Activated B cell treated with CpG ODN at 0.5 μM for 24 hours (primary cell): ENCODE data around the gene PM20D2. TPM values are rescaled to one million over a fixed set of nuclear protein-coding genes. Genes with fewer than 3 reads are reported as not detected.

Experiments used
- ATAC-seq: fragments of 200-7000 bp; cut with Tn5 transposase; one replicate; pipeline ENCODE4 v1.10.0; 2021; ENCODE audit warnings: low read depth, mild to moderate bottlenecking, moderate library complexity
- CTCF ChIA-PET: fragments of 350-600 bp; sonication (Branson Sonifier 250); formaldehyde crosslinking; loops from one replicate; lab custom pipeline; 2021; ENCODE audit warnings: antibody characterized with exemption; lab: Charles Lee
- POLR2A ChIA-PET: fragments of 350-600 bp; sonication (Branson Sonifier 250); formaldehyde crosslinking; loops from one replicate; lab custom pipeline; 2021; ENCODE audit warnings: antibody characterized with exemption; lab: Charles Lee
- DNase-seq: peaks from one replicate; pipeline ENCODE4 v3.0.0; 2022
- H3K27ac Mint-ChIP-seq: one replicate; pipeline ENCODE4 v1.8.0; 2020; ENCODE audit warnings: mixed read lengths
- H3K27me3 Mint-ChIP-seq: one replicate; pipeline ENCODE4 v1.8.0; 2021; ENCODE audit warnings: mixed read lengths
- H3K36me3 Mint-ChIP-seq: one replicate; pipeline ENCODE4 v1.8.0; 2021; ENCODE audit warnings: low read depth, mixed read lengths
- H3K4me1 Mint-ChIP-seq: one replicate; pipeline ENCODE4 v1.8.0; 2021; ENCODE audit warnings: mixed read lengths
- H3K4me3 Mint-ChIP-seq: one replicate; pipeline ENCODE4 v1.8.0; 2020; ENCODE audit warnings: mild to moderate bottlenecking, mixed read lengths
- H3K9me3 Mint-ChIP-seq: one replicate; pipeline ENCODE4 v1.8.0; 2020; ENCODE audit warnings: mixed read lengths
- CTCF ChIP-seq: fragments of 200-600 bp; IDR thresholded peaks from one replicate; pipeline ENCODE4 v1.8.0; 2022; ENCODE audit warnings: antibody characterized with exemption, mild to moderate bottlenecking
- intact Hi-C: fragments of 100-400 bp; cut with micrococcal nuclease; formaldehyde crosslinking; loops from one replicate; pipeline ENCODE4 v1.15.1; 2024
- total RNA-seq: library from RNA; stranded (reverse); gene quantifications from 2 replicates; pipeline ENCODE4 v1.2.3, GENCODE V29; 2022

PM20D2 gene
- total RNA-seq, 1 donor from 2014 or later: 11.6 TPM

- Mint-ChIP-seq H3K4me3 (no peak overlapping the region), H3K36me3 (no peaks in the 10 kb centered on the region), H3K27me3 (peaks cover 9% of the 10 kb centered on the region), H3K4me1 (no peaks in the 10 kb centered on the region), H3K27ac (no peak overlapping the region), H3K9me3 (peaks cover 18% of the 10 kb centered on the region)
- CTCF ChIA-PET: no interaction called here
- intact Hi-C loops: no loop called here
- no peak for TF ChIP-seq CTCF
- POLR2A ChIA-PET: no interaction called here
- no peak for ATAC-seq
- DNase-seq: no peak
Measured at GRCh38 chr6:89198235-89198634, 52.4 kb downstream of the PM20D2 start.

DNA sequence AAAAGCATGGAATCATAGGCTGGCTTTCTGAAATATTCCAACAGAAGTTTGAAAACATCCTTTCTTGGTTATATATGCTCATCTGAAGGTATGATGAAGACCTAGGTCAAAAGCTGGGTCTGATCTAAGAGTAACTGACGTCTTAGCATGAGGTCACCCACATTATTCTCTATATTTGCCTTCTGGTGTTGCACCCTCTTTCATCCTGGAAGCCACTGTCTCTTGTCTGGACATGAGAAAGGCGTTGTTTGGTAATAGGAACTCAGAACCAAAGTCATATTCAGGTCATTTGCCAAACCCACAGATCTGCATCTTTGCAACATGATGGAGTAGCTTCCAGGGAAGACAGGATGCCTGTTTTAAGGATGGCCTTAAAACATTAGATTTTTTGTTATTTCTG lies 53.7 kb downstream of the PM20D2 start:
- CTCF ChIA-PET: no interaction called here
- Mint-ChIP-seq H3K4me1 (no peaks in the 10 kb centered on the region), H3K36me3 (no peaks in the 10 kb centered on the region), H3K27ac (no peak overlapping the region), H3K4me3 (no peak overlapping the region), H3K27me3 (peaks cover 9% of the 10 kb centered on the region), H3K9me3 (peaks cover 11% of the 10 kb centered on the region)
- intact Hi-C loops: no loop called here
- no peak for DNase-seq
- POLR2A ChIA-PET: no interaction called here
- no peak for TF ChIP-seq CTCF
- ATAC-seq: no peak

GRCh38 chr6:89200706-89201215 lies 54.9 kb downstream of the PM20D2 start:
- Mint-ChIP-seq H3K36me3 (no peaks in the 10 kb centered on the region), H3K4me3 (no peak overlapping the region), H3K27me3 (peaks cover 9% of the 10 kb centered on the region), H3K4me1 (no peaks in the 10 kb centered on the region), H3K9me3 (peaks cover 4% of the 10 kb centered on the region), H3K27ac (no peak overlapping the region)
- POLR2A ChIA-PET: no interaction called here
- no peak for TF ChIP-seq CTCF
- ATAC-seq: no peak
- CTCF ChIA-PET: no interaction called here
- DNase-seq: no peak
- intact Hi-C loops: no loop called here

- no peaks in the 10 kb centered on the region for H3K9me3 Mint-ChIP-seq
- H3K27me3 Mint-ChIP-seq: peaks cover 7% of the 10 kb centered on the region
- no peak overlapping the region for H3K4me3 Mint-ChIP-seq
- no peak overlapping the region for H3K27ac Mint-ChIP-seq
- ChIA-PET CTCF (no interaction called here), POLR2A (no interaction called here)
- ATAC-seq: no peak
- H3K4me1 Mint-ChIP-seq: no peaks in the 10 kb centered on the region
- H3K36me3 Mint-ChIP-seq: no peaks in the 10 kb centered on the region
- TF ChIP-seq CTCF: no peak
- intact Hi-C loops: no loop called here
- DNase-seq: no peak
Measured at GRCh38 chr6:89204096-89204495, 58.2 kb downstream of the PM20D2 start.

GRCh38 chr6:89205819-89206218 lies 60.0 kb downstream of the PM20D2 start:
- no peak for ATAC-seq
- H3K27ac Mint-ChIP-seq: no peak overlapping the region
- POLR2A ChIA-PET: no interaction called here

More at GRCh38 chr6:89205819-89206218, 60.0 kb downstream of the PM20D2 start:
- Mint-ChIP-seq H3K27me3 (peaks cover under 1% of the 10 kb centered on the region), H3K4me3 (no peak overlapping the region), H3K9me3 (no peaks in the 10 kb centered on the region), H3K4me1 (no peaks in the 10 kb centered on the region), H3K36me3 (no peaks in the 10 kb centered on the region)
- CTCF ChIA-PET: no interaction called here
- intact Hi-C loops: no loop called here
- no peak for DNase-seq
- TF ChIP-seq CTCF: no peak
